ENCODE measurements around the gene SOD3. TPM values are rescaled to one million over a fixed set of nuclear protein-coding genes. Genes with fewer than 3 reads are reported as not detected.

The SOD3 gene
- total and polyA plus RNA-seq, 10 of the 15 experiments (the other 5 are each of a cell fraction or from before 2014, with no cell fraction given) = not detected

- TF ChIP-seq ETV6 (conservative IDR thresholded peaks at IDR 0.05 in 1 of 2, IDR thresholded peaks at IDR 0.05 in 1 of 2; ENCODE audit: borderline replicate concordance in 1 of 2, low read depth in 1 of 2) (no peak), YY1 (IDR thresholded peaks at IDR 0.05; ENCODE audit: low read depth, low read length) (no peak), JUNB (IDR thresholded peaks at IDR 0.05) (no peak)
Observed at GRCh38 chr4:24769571-24769970, 25.8 kb upstream of the SOD3 start (continued).

- ChIA-PET POLR2A (no interaction called here), CTCF (interaction anchor here (1.3 kb wide), 1 partner anchor 282 kb away, joined by 3 read pairs; no protein-coding TSS in a partner anchor), RAD21 (ENCODE audit: unreplicated experiment) (no interaction called here), SMC1A (ENCODE audit: uncharacterized antibody, unreplicated experiment) (no interaction called here)
- no peaks in the 10 kb centered on the region; the same call in 2 of the 3 replicates for H3K9me3 ChIP-seq (replicated peaks; ENCODE audit: control insufficient read depth, insufficient read depth, low read length)
- H3K4me1 ChIP-seq (ENCODE audit: control insufficient read depth, insufficient read depth, low read length) = peaks cover 11% of the 10 kb centered on the region
- H3K79me2 ChIP-seq (ENCODE audit: control insufficient read depth, insufficient read depth, low read length) = no peaks in the 10 kb centered on the region
- intact Hi-C loops (cut with micrococcal nuclease; ENCODE audit: unreplicated experiment) (no loop called here), in situ Hi-C loops (cut with MboI) (no loop called here)
- 36% methylated on average over 3 of the region's 3 CpGs for WGBS (ENCODE audit: insufficient coverage, insufficient replicate concordance, low lambda C conversion rate, missing lambda C conversion rate)
- H3K4me2 ChIP-seq (ENCODE audit: control insufficient read depth, insufficient read depth) = no peak overlapping the region
- ATAC-seq (peak; percentile 71), FAIRE-seq (no peak), DNase-seq (ENCODE audit: low read depth, low spot score) (peak; percentile 39)
- H2AFZ ChIP-seq (ENCODE audit: control insufficient read depth, low read depth, low read length) = no peak overlapping the region
- H3K9ac ChIP-seq (ENCODE audit: control insufficient read depth, insufficient read depth, low read length) = no peak overlapping the region
- H3K36me3 ChIP-seq (ENCODE audit: control insufficient read depth in 2 of 2, insufficient read depth in 2 of 2, low read length in 1 of 2) = no peaks in the 10 kb centered on the region
- H3K27ac ChIP-seq (ENCODE audit: control insufficient read depth, insufficient read depth) = no peak overlapping the region
- no TSS peak for BruUV-seq (replicated peaks)
- no peaks in the 10 kb centered on the region for H4K20me1 ChIP-seq (ENCODE audit: control insufficient read depth, insufficient read depth)
- H3K27me3 ChIP-seq (replicated peaks in 1 of 2; ENCODE audit: control insufficient read depth in 2 of 2, insufficient read depth in 2 of 2, low read length in 1 of 2) = no peaks in the 10 kb centered on the region
- H3K4me3 ChIP-seq = no peak overlapping the region
- TF ChIP-seq IRF4 (IDR thresholded peaks at IDR 0.05; ENCODE audit: low read depth, low read length) (no peak), HDGF (IDR thresholded peaks at IDR 0.05) (no peak), ZBTB4 (CRISPR knock-in tag; IDR thresholded peaks at IDR 0.05) (no peak), SKIL (IDR thresholded peaks at IDR 0.05; ENCODE audit: low read depth, poor library complexity, severe bottlenecking) (no peak), PAX5 (IDR thresholded peaks at IDR 0.05; ENCODE audit: borderline replicate concordance, low read depth, low read length) (0 out of 2 replicates have a peak, but pooled peaks have one; percentile 24), EED (IDR thresholded peaks at IDR 0.05; ENCODE audit: low read depth) (peak; percentile 87), MAX (IDR thresholded peaks at IDR 0.05; ENCODE audit: low read depth, low read length) (no peak), EZH2 (IDR thresholded peaks at IDR 0.05; ENCODE audit: borderline replicate concordance, control insufficient read depth, low read depth, low read length) (no peak), BCL11A (IDR thresholded peaks at IDR 0.05; ENCODE audit: low read depth, low read length) (peak; percentile 38; the same call in 1 of the 2 replicates), ZNF217 (IDR thresholded peaks at IDR 0.05) (no peak), RFX5 (IDR thresholded peaks at IDR 0.05; ENCODE audit: low read depth, low read length) (no peak), RUNX3 (IDR thresholded peaks at IDR 0.05; ENCODE audit: low read length) (peak; percentile 96), IKZF2 (IDR thresholded peaks at IDR 0.05) (peak; percentile 29 to 36; a peak in 2 of 4 replicates), WRNIP1 (IDR thresholded peaks at IDR 0.05; ENCODE audit: borderline replicate concordance, low read depth, low read length) (no peak), NFIC (IDR thresholded peaks at IDR 0.05; ENCODE audit: low read depth, low read length) (peak; percentile 85), CHD4 (IDR thresholded peaks at IDR 0.05) (no peak), CBFB (IDR thresholded peaks at IDR 0.05; ENCODE audit: low read depth) (no peak)
Observed at GRCh38 chr4:24770032-24770584, 25.3 kb upstream of the SOD3 start.

Measured in GM12878 (cell line).